Loucy (cell line): ENCODE results near the gene PSMD11.

Experiments
- H2AFZ ChIP-seq: fragments of 200-600 bp; sonication (generic); 2 replicates; pipeline ENCODE4 v1.6.0; 2016; ENCODE audit warnings: antibody characterized with exemption, mild to moderate bottlenecking, low read length, moderate library complexity
- H3F3A ChIP-seq: fragments of 200-600 bp; 2 replicates; pipeline ENCODE4 v1.6.0; 2016; ENCODE audit warnings: antibody characterized with exemption, low read depth, mild to moderate bottlenecking
- H3K27me3 ChIP-seq: fragments of 200-600 bp; sonication (generic); 2 replicates; pipeline ENCODE4 v1.6.1; 2014; ENCODE audit warnings: low read length, mild to moderate bottlenecking; ENCODE audit not compliant: insufficient read depth, poor library complexity, severe bottlenecking
- H3K36me3 ChIP-seq: fragments of 200-600 bp; sonication (generic); 2 replicates; pipeline ENCODE4 v1.6.1; 2016; ENCODE audit warnings: low read length; ENCODE audit not compliant: insufficient read depth
- H3K4me1 ChIP-seq: fragments of 200-600 bp; sonication (generic); 2 replicates; pipeline ENCODE4 v1.5.1; 2014; ENCODE audit warnings: low read length, mild to moderate bottlenecking; ENCODE audit not compliant: insufficient read depth, poor library complexity, severe bottlenecking
- H3K4me2 ChIP-seq: fragments of 200-600 bp; sonication (generic); 2 replicates; pipeline ENCODE4 v1.6.0; 2014; ENCODE audit warnings: antibody characterized with exemption, low read length, low read depth, mild to moderate bottlenecking; ENCODE audit not compliant: poor library complexity, severe bottlenecking
- H3K4me3 ChIP-seq: fragments of 200-600 bp; sonication (generic); 2 replicates; pipeline ENCODE4 v1.5.1; 2014; ENCODE audit warnings: low read length, mild to moderate bottlenecking, mixed read lengths; ENCODE audit not compliant: poor library complexity, severe bottlenecking
- H3K79me2 ChIP-seq: fragments of 200-600 bp; sonication (generic); 2 replicates; pipeline ENCODE4 v1.6.1; 2014; ENCODE audit warnings: low read length; ENCODE audit not compliant: insufficient read depth
- H3K9ac ChIP-seq: fragments of 200-600 bp; sonication (generic); 2 replicates; pipeline ENCODE4 v1.6.0; 2014; ENCODE audit warnings: mild to moderate bottlenecking, low read depth, low read length, moderate library complexity; ENCODE audit not compliant: poor library complexity, severe bottlenecking
- H3K9me2 ChIP-seq: fragments of 200-600 bp; sonication (generic); replicated peaks from 2 replicates; pipeline ENCODE4 v1.6.1; 2016; ENCODE audit warnings: low read depth, low read length, mixed read lengths
- H3K9me3 ChIP-seq: fragments of 200-600 bp; sonication (generic); 2 replicates; pipeline ENCODE4 v1.6.1; 2014; ENCODE audit warnings: mild to moderate bottlenecking, antibody characterized with exemption, low read length, low read depth; ENCODE audit not compliant: insufficient read depth
- H4K20me1 ChIP-seq: fragments of 200-600 bp; sonication (generic); 2 replicates; pipeline ENCODE4 v1.6.0; 2014; ENCODE audit warnings: antibody characterized with exemption, low read length, mild to moderate bottlenecking; ENCODE audit not compliant: insufficient read depth, poor library complexity, severe bottlenecking
- EZH2phosphoT487 ChIP-seq: fragments of 200-600 bp; IDR thresholded peaks from 2 replicates; pipeline ENCODE4 v1.6.1; 2018; ENCODE audit warnings: antibody characterized with exemption, mild to moderate bottlenecking, moderate library complexity, borderline replicate concordance
- TF ChIP-seq, protein P1 (sequence below): fragments of 200-600 bp; sonication (generic); conservative IDR thresholded peaks from 2 replicates; pipeline ENCODE4 v1.5.1; 2014; ENCODE audit warnings: mild to moderate bottlenecking, antibody characterized with exemption, low read length

The PSMD11 gene

DNA sequence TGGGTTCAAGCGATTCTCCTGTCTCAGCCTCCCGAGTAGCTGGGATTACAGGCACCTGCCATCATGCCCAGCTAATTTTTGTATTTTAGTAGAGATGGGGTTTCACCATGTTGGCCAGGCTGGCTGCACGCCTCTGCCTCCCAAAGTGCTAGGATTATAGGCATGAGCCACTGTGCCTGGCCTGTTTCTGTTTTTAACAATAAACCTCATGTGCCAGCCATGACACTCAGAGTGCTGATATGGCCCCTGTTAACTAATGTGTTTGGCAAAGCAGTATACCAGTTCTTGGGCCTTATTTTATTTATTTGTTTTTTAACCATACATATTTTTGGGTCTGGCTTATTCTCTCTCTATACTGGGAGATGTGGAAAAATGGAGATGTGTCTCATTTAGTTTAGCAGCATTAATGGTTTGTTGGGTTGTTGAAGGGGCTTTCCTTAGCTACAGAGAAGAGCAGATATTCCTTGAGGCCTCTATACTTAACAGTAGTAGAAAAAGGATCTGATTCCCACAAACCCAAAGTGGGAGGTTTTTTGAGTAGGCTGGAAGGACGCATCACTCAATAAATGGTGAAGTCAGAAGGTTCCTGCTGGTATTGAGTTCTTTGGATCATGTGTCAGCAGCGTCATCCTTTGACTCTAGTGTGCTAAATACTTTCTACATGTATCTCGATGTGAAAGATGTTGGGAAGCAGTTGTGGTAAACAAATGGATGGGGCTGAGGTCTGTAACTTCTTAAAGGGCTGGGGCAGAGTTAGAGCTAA is 26.3 kb downstream of the PSMD11 start:
- Histone ChIP-seq H3K36me3 (peaks cover 87% of the 10 kb centered on the region), H3K4me1 (no peaks in the 10 kb centered on the region), H3K9me3 (no peaks in the 10 kb centered on the region), H3K27me3 (no peaks in the 10 kb centered on the region), H2AFZ (no peak overlapping the region), H3K79me2 (no peaks in the 10 kb centered on the region), H3F3A (no peaks in the 10 kb centered on the region), H3K4me3 (no peak overlapping the region), H3K9me2 (no peaks in the 10 kb centered on the region), H4K20me1 (no peaks in the 10 kb centered on the region), H3K4me2 (no peak overlapping the region), H3K9ac (no peak overlapping the region)
- TF ChIP-seq EZH2phosphoT487, result no peak
- TF ChIP-seq, protein P1, sequence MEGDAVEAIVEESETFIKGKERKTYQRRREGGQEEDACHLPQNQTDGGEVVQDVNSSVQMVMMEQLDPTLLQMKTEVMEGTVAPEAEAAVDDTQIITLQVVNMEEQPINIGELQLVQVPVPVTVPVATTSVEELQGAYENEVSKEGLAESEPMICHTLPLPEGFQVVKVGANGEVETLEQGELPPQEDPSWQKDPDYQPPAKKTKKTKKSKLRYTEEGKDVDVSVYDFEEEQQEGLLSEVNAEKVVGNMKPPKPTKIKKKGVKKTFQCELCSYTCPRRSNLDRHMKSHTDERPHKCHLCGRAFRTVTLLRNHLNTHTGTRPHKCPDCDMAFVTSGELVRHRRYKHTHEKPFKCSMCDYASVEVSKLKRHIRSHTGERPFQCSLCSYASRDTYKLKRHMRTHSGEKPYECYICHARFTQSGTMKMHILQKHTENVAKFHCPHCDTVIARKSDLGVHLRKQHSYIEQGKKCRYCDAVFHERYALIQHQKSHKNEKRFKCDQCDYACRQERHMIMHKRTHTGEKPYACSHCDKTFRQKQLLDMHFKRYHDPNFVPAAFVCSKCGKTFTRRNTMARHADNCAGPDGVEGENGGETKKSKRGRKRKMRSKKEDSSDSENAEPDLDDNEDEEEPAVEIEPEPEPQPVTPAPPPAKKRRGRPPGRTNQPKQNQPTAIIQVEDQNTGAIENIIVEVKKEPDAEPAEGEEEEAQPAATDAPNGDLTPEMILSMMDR, result no peak

DNA sequence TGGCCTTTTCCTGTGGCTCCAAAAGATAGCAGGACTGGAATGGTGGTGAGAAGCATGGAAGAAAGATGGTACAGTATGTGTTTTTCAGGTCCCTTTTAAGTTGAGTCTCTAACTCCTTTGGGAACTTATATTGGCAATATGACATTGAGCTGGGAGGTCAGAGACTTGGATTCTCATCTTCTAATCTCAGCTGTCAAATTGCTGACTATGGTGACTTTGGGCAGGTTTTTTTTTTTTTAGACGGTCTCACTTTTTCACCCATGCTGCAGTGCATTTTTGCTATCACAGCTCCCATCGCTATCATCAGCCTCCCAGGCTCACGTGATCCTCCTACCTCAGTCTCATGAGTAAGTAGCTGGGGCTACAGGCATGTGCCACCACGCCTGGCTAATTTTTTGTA is 27.3 kb downstream of the PSMD11 start:
- Histone ChIP-seq H3F3A (no peaks in the 10 kb centered on the region), H3K36me3 (peaks cover 90% of the 10 kb centered on the region), H4K20me1 (no peaks in the 10 kb centered on the region), H3K79me2 (no peaks in the 10 kb centered on the region), H2AFZ (no peak overlapping the region), H3K9ac (no peak overlapping the region), H3K27me3 (no peaks in the 10 kb centered on the region), H3K9me3 (no peaks in the 10 kb centered on the region), H3K4me1 (no peaks in the 10 kb centered on the region), H3K4me3 (no peak overlapping the region), H3K9me2 (no peaks in the 10 kb centered on the region), H3K4me2 (no peak overlapping the region)
- TF ChIP-seq, protein P1, result no peak
- TF ChIP-seq EZH2phosphoT487, result no peak

DNA sequence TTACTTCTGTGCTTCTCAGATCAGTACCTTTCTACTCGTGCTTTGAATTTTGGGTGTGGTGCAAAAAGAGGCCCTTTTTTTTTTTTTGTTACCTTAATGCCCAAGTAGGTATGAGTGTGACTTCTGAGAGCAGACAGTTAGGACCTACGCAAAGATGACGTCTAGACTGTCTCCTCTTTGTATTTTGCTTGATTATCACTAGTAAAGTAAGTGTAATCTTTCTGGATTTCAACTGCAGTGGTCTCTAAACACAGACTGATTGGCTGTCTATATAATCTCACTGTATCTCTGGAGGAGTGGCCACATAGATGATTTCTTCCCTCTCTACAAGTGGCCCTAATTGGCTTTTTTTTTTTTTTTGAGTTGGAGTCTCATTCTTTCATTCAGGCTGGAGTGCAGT is 30.9 kb downstream of the PSMD11 start:
- Histone ChIP-seq H3K27me3 (no peaks in the 10 kb centered on the region), H3K36me3 (peaks cover 94% of the 10 kb centered on the region), H4K20me1 (no peaks in the 10 kb centered on the region), H3K4me3 (no peak overlapping the region), H2AFZ (no peak overlapping the region), H3K79me2 (no peaks in the 10 kb centered on the region), H3K4me1 (no peaks in the 10 kb centered on the region), H3K9me2 (no peaks in the 10 kb centered on the region), H3K9ac (no peak overlapping the region), H3K4me2 (no peak overlapping the region), H3F3A (no peaks in the 10 kb centered on the region), H3K9me3 (no peaks in the 10 kb centered on the region)
- TF ChIP-seq EZH2phosphoT487, result no peak
- TF ChIP-seq, protein P1, result no peak
